HL-60 (cell line): ENCODE data around the gene MRPL22.

Experiments used
- CTCF ChIP-seq: IDR thresholded peaks from one replicate; pipeline ENCODE4 v1.5.1; 2011; ENCODE audit warnings: low read length, control low read depth, inconsistent platforms; ENCODE audit not compliant: insufficient read depth
- POLR2AphosphoS5 ChIP-seq: IDR thresholded peaks from 2 replicates; pipeline ENCODE4 v1.6.1; 2012; ENCODE audit warnings: low read depth

GRCh38 chr5:154962494-154962893 lies 21.6 kb downstream of the MRPL22 start:
- TF ChIP-seq POLR2AphosphoS5 (no peak), CTCF (no peak)
